K562 (cell line): ENCODE measurements around the gene SLC10A3. TPM values are rescaled to one million over a fixed set of nuclear protein-coding genes. Genes with fewer than 3 reads are reported as not detected.

Source experiments
- CBFA2T2 ChIP-seq: fragments of 450-650 bp; conservative IDR thresholded peaks from 2 replicates; pipeline ENCODE4 v1.6.1; 2017; ENCODE audit warnings: mild to moderate bottlenecking
- CEBPZ ChIP-seq: fragments of 150-350 bp; IDR thresholded peaks from 2 replicates; pipeline ENCODE4 v1.6.1; 2014; ENCODE audit warnings: low read depth, mild to moderate bottlenecking, low read length, borderline replicate concordance
- ELF1 ChIP-seq: fragments of 200-800 bp; sonication (Bioruptor generic); IDR thresholded peaks from 2 replicates; pipeline ENCODE4 v1.6.1; 2016; ENCODE audit warnings: missing genetic modification characterization, missing compliant biosample characterization
- HINFP ChIP-seq: fragments of 450-650 bp; conservative IDR thresholded peaks from 2 replicates; pipeline ENCODE4 v1.6.1; 2016; ENCODE audit warnings: missing genetic modification characterization, low read depth, mild to moderate bottlenecking, control low read depth, missing compliant biosample characterization
- MAFF ChIP-seq: IDR thresholded peaks from 2 replicates; pipeline ENCODE4 v1.6.1; 2012; ENCODE audit warnings: low read length, improper control_type of control experiment
- MAZ ChIP-seq, 2 experiments: fragments of 450-650 bp in 1 of 2; sonication (generic) in 1 of 2; formaldehyde crosslinking; IDR thresholded peaks in 1 of 2; conservative IDR thresholded peaks in 1 of 2; 2 replicates each; pipeline versions ENCODE4 v1.4.0 to v1.5.0; 2020; ENCODE audit warnings: mild to moderate bottlenecking in 1 of 2, missing genetic modification reagents in 1 of 2
- MCM3 ChIP-seq: fragments of 450-650 bp; IDR thresholded peaks from 2 replicates; pipeline ENCODE4 v1.6.1; 2016
- NFXL1 ChIP-seq: fragments of 450-650 bp; formaldehyde crosslinking; IDR thresholded peaks from 2 replicates; pipeline ENCODE4 v1.4.0; 2021; ENCODE audit warnings: mild to moderate bottlenecking
- NR2F6 ChIP-seq: fragments of 450-650 bp; formaldehyde crosslinking; IDR thresholded peaks from 2 replicates; pipeline ENCODE4 v1.4.0; 2020; ENCODE audit warnings: mild to moderate bottlenecking
- PHF20 ChIP-seq: fragments of 450-650 bp; IDR thresholded peaks from 2 replicates; pipeline ENCODE4 v1.6.1; 2018; ENCODE audit not compliant: partially characterized antibody
- PHTF2 ChIP-seq: fragments of 250-450 bp; sonication (Bioruptor Pico); IDR thresholded peaks from 2 replicates; pipeline ENCODE4 v1.5.0; 2021; ENCODE audit warnings: mild to moderate bottlenecking
- PYGO2 ChIP-seq: fragments of 450-650 bp; IDR thresholded peaks from 2 replicates; pipeline ENCODE4 v1.6.1; 2016; ENCODE audit warnings: mild to moderate bottlenecking, missing genetic modification characterization, moderate library complexity, missing compliant biosample characterization
- RBM22 ChIP-seq: fragments of 200-400 bp; formaldehyde crosslinking; IDR thresholded peaks from 2 replicates; pipeline ENCODE4 v1.6.1; 2018; ENCODE audit warnings: low read length, low read depth; ENCODE audit not compliant: poor library complexity, severe bottlenecking
- SP1 ChIP-seq: sonication (generic); formaldehyde crosslinking; IDR thresholded peaks from 2 replicates; pipeline ENCODE4 v1.8.1; 2022; ENCODE audit warnings: mild to moderate bottlenecking, missing genetic modification reagents
- SP2 ChIP-seq: IDR thresholded peaks from 2 replicates; pipeline ENCODE4 v1.6.1; 2011; ENCODE audit warnings: mild to moderate bottlenecking, low read depth, low read length, moderate library complexity; ENCODE audit not compliant: poor library complexity, severe bottlenecking; ENCODE audit errors: extremely low read depth
- SREBF2 ChIP-seq: sonication (generic); formaldehyde crosslinking; IDR thresholded peaks from 2 replicates; pipeline ENCODE4 v1.4.0; 2020; ENCODE audit warnings: mild to moderate bottlenecking, missing genetic modification reagents
- SUPT5H ChIP-seq: fragments of 450-650 bp; IDR thresholded peaks from 2 replicates; pipeline ENCODE4 v1.6.1; 2016
- TEAD4 ChIP-seq, 2 experiments: sonication (generic) in 1 of 2; formaldehyde crosslinking in 1 of 2; IDR thresholded peaks; 2 replicates each; pipeline versions ENCODE4 v1.6.1 to v1.8.0; 2012 to 2022; ENCODE audit warnings: borderline replicate concordance in 1 of 2, inconsistent platforms in 1 of 2, low read length in 1 of 2, mild to moderate bottlenecking in 1 of 2, missing genetic modification reagents in 1 of 2
- ZNF121 ChIP-seq: sonication (generic); formaldehyde crosslinking; conservative IDR thresholded peaks from 2 replicates; pipeline ENCODE4 v1.8.0; 2022; ENCODE audit warnings: missing genetic modification reagents
- ZNF263 ChIP-seq: sonication (generic); formaldehyde crosslinking; IDR thresholded peaks from 2 replicates; pipeline ENCODE4 v1.8.0; 2022; ENCODE audit warnings: mild to moderate bottlenecking, missing genetic modification reagents, borderline replicate concordance
- ZNF41 ChIP-seq: fragments of 250-450 bp; sonication (Bioruptor Pico); conservative IDR thresholded peaks from 2 replicates; pipeline ENCODE4 v1.4.0; 2020; ENCODE audit warnings: mild to moderate bottlenecking
- polyA plus RNA-seq, 8 experiments: library from polyadenylated mRNA; depleted of rRNA in 4 of 8; stranded (reverse) in 5 of 8; unstranded in 3 of 8; fragments of >200 nt; fragmentation: Nextera tagmentation in 2 of 8; fragmentation: Illumina TruSeq in 1 of 8; extraction: Ambion mirVana in 2 of 8; extraction: Trizol in 1 of 8; gene quantifications; 2 replicates each; pipeline versions ENCODE4 v1.2.1 to v1.2.3, GENCODE V29; 2011 to 2014; ENCODE audit warnings: inconsistent platforms in 1 of 8, missing spikeins in 1 of 8
- total RNA-seq, 7 experiments: library from RNA; depleted of rRNA in 6 of 7; stranded (reverse); fragments of >200 nt in 6 of 7; fragmentation: Illumina TruSeq in 2 of 7; extraction: Trizol in 2 of 7; gene quantifications; 2 replicates each; pipeline versions ENCODE4 v1.2.1 to v1.2.3, GENCODE V29; 2011 to 2021; ENCODE audit warnings: low replicate concordance in 1 of 7
- TF ChIP-seq, protein P1 (sequence below): fragments of 250-450 bp; sonication (Bioruptor Pico); IDR thresholded peaks from 2 replicates; pipeline ENCODE4 v1.5.0; 2021

SLC10A3 gene
- total and polyA plus RNA-seq, 9 of the 15 experiments (the other 6 are each of a cell fraction or from before 2014, with no cell fraction given), result 5.2 to 30.6 (median 16.7) TPM

DNA sequence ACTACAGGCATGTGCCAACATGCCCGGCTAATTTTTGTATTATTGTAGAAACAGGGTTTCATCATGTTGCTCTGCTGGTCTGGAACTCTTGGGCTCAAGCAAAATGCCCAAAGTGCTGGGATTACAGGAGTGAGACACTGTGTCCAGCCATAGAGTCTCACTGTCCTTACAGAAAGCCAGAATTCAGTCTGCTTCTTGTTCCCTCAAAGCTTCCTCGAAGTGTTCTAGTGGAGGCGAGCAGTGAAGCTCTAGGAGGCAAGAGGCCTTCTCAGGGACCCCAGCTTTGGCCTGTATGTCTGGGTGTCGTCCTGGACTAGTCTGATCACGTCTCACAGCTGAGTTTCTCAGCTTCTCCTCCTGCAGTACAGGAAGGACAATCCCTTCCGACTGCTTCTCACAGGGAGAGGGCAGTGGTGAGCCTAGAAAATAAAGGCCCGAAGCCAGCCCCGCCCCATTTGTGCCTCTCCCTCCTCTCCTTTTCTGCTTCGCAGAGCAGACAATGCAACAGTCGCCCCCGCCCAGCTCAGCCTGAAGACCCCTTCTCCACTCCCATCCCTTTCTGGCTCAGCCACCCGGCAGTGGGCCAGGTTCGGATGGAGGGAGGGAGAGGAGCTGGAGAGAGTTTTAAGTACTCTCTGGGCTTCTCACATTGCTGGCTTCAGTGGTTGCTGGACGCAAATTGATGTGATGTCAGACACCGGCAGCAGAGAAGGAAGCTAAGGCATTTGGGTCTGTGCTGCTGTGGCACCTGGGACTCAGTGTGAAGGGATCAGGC, 36.7 kb upstream of the SLC10A3 start (continued):
- TF ChIP-seq TEAD4 (IDR thresholded peaks at IDR 0.05; ENCODE audit: low read length) (0 out of 2 replicates have a peak, but pooled peaks have one; percentile 13), TEAD4 (CRISPR knock-in tag; IDR thresholded peaks at IDR 0.05; ENCODE audit: borderline replicate concordance) (no peak), NFXL1 (no peak), SREBF2 (CRISPR knock-in tag) (no peak), MAFF (no peak), SP2 (no peak), SUPT5H (0 out of 2 replicates have a peak, but pooled peaks have one; percentile 19), PYGO2 (tag) (no peak), MAZ (CRISPR knock-in tag; conservative IDR thresholded peaks at IDR 0.05 in 1 of 2, IDR thresholded peaks at IDR 0.05 in 1 of 2) (peak in 1 of 2 experiments; percentile 65; a peak in 2 of 4 replicates), CEBPZ (no peak), ZNF263 (CRISPR knock-in tag) (0 out of 2 replicates have a peak, but pooled peaks have one; percentile 41), SP1 (peak; percentile 73), HINFP (tag) (no peak), ZNF121 (CRISPR knock-in tag) (peak; percentile 1; the same call in 1 of the 2 replicates), MCM3 (no peak), ELF1 (tag) (peak; percentile 42; the same call in 1 of the 2 replicates), RBM22 (no peak), NR2F6 (CRISPR knock-in tag) (no peak), PHTF2 (no peak), ZNF41 (CRISPR knock-in tag) (no peak), PHF20 (no peak), CBFA2T2 (no peak)
- TF ChIP-seq, protein P1, sequence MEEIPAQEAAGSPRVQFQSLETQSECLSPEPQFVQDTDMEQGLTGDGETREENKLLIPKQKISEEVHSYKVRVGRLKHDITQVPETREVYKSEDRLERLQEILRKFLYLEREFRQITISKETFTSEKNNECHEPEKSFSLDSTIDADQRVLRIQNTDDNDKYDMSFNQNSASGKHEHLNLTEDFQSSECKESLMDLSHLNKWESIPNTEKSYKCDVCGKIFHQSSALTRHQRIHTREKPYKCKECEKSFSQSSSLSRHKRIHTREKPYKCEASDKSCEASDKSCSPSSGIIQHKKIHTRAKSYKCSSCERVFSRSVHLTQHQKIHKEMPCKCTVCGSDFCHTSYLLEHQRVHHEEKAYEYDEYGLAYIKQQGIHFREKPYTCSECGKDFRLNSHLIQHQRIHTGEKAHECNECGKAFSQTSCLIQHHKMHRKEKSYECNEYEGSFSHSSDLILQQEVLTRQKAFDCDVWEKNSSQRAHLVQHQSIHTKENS (CRISPR knock-in tag), result no peak
